ENCODE data around the gene MYO10.

DNA sequence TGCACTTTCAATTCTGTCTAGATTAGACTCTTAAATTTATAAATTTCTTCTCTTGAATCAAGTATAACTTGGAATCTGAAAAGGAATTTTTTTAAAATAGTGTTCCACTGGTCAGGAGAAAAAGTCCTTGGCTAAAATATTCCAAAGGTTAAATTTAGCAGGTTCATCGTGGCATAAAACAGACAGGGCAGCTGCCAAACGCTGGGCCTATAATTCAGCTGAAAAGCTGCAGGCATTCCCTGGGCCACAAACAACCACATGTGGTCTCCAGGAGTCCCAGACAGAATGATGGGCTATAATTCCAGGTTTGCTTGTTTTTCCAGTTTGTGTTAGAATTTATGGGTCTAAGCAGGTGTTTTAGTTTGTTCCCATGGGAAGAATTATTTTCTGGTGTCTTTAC lies 248.2 kb downstream of the MYO10 start:
- no peak for TF ChIP-seq POLR2A (IDR thresholded peaks at IDR 0.05)
- TF ChIP-seq, protein P1, sequence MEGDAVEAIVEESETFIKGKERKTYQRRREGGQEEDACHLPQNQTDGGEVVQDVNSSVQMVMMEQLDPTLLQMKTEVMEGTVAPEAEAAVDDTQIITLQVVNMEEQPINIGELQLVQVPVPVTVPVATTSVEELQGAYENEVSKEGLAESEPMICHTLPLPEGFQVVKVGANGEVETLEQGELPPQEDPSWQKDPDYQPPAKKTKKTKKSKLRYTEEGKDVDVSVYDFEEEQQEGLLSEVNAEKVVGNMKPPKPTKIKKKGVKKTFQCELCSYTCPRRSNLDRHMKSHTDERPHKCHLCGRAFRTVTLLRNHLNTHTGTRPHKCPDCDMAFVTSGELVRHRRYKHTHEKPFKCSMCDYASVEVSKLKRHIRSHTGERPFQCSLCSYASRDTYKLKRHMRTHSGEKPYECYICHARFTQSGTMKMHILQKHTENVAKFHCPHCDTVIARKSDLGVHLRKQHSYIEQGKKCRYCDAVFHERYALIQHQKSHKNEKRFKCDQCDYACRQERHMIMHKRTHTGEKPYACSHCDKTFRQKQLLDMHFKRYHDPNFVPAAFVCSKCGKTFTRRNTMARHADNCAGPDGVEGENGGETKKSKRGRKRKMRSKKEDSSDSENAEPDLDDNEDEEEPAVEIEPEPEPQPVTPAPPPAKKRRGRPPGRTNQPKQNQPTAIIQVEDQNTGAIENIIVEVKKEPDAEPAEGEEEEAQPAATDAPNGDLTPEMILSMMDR (IDR thresholded peaks at IDR 0.05), result no peak

Measured in Peyer's patch (tissue), 4 donors.